Stimulated activated CD4-positive, alpha-beta T cell treated with anti-CD3 and anti-CD28 coated beads, Interleukin-1b, Interleukin-23, amount 100 ng/mL, for 4 hours (primary cell): ENCODE measurements around the gene BRD4.

Source experiments
- DNase-seq, 2 donors: peaks; one replicate each; pipeline ENCODE4 v3.0.0-alpha.2; 2020; ENCODE audit warnings: low read depth in 2 of 2

BRD4 gene

DNA sequence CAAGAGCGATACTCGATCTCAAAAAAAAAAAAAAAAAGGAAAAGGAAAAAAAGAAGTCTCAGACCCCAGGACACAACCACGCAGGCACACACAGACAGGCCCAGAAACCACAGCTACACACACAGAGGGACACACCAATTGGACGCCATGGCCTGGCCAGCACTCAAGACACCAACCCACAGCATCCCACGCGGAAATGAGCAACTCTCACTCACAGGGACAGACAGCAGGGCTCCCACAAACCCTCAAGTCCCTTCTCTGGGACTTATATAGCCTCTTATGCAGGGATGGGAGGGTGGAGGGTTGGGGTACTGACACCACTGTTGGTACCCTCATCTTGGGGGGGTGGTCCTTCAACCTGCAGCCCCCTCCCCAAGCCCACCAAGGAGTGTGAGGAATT is 137.4 kb downstream of the BRD4 start:
- DNase-seq, result no peak

DNA sequence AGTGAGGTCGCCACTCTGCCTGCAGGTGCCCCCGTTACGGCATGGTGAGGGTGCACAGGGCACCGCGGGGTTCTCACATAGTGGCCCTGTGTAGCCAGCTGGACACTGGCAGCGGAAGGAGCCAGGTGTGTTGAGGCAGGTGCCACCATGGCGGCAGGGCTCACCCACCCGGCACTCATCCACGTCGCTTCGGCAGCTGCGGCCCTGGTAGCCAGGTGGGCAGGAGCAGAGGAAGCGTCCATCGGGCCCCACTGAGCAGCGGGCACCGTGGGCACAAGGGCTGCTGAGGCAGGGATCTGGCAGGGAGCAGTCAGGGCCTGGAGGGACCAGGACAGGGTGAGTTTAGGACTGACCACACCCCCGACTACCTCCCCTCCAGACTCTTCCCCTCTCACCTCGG is 140.4 kb downstream of the BRD4 start:
- no peak for DNase-seq

DNA sequence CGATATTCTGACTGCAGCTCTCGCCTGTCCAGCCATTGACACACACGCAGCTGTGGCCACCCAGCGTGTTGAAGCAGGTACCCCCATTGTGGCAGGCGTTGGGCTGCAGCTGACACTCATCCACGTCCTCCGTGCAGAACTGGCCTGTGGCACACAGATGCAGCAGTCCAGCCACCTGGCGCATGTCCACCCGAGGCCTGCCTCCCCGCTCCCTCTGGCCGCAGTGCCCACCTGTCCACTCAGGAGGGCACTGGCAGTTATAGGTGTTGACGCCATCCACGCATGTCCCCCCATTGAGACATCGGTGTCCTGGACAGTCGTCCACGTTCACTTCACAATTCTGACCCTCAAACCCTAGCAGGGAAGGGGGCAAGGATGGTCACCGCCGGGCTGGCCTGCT is 140.8 kb downstream of the BRD4 start:
- no peak for DNase-seq

DNA sequence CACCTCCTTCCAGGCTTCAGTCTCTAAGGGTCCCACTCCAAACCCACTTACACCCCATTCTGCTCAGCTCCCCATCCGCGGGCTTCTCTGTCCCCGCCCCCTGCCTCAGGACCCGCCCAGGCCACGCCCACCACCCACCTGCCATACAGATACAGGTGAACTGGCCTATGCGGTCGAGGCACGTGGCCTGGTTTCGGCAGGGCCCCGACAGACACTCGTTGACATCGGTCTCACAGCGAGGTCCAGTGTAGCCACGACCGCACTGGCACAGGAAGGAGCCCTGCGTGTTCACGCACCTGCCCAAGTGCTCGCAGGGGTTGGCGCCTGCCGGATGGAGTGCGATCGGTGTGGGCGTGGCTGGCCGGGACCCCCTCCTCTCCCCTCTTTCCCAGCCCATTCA is 143.5 kb downstream of the BRD4 start:
- DNase-seq, result no peak

DNA sequence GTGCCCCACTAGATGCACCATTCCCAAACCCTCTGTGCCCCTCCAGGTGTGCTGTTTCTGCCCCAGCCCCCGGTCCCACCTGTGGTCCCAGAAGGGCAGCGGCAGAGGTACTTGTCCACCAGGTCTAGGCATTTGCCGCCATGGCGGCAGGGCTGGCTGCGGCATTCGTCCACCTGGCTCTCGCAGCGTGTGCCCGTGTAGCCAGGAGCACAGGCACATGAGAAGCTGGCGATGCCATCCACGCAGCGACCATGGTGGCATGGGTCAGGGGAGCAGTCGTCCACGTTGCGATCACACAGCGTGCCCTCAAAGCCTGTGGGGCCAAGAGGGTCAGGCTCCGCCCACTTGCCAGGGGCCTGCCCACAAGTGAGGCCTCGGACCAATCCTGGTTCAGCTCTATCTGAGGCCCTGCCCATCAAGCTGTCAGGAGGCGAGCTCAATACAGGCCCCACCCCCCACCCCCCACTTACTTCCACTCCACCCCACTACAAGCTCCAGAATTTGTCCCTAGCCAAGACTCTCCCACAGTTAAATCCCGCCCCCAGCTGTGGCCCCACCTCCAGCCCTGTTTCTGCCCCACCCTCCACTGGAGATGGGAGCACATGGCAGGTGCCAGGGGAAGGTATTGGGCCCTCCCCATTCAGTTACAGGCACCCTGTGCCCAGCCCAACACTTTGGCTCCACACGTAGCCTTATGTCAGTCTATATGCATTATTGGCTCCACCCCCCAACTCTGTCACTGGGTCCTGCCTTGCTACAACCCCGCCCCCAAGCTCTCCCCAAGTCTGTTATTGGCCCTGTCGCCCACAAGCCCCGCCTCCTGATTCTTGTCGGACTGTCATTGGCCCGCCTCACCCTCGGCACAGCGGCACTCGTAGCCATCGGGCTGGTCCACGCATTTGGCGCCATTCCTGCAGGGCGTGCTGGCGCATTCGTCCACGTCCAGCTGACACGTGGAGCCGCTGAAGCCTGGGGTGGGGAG is 145.0 kb downstream of the BRD4 start:
- DNase-seq, result no peak
